Measurements from ENCODE around the gene C6orf47.

The C6orf47 gene

DNA sequence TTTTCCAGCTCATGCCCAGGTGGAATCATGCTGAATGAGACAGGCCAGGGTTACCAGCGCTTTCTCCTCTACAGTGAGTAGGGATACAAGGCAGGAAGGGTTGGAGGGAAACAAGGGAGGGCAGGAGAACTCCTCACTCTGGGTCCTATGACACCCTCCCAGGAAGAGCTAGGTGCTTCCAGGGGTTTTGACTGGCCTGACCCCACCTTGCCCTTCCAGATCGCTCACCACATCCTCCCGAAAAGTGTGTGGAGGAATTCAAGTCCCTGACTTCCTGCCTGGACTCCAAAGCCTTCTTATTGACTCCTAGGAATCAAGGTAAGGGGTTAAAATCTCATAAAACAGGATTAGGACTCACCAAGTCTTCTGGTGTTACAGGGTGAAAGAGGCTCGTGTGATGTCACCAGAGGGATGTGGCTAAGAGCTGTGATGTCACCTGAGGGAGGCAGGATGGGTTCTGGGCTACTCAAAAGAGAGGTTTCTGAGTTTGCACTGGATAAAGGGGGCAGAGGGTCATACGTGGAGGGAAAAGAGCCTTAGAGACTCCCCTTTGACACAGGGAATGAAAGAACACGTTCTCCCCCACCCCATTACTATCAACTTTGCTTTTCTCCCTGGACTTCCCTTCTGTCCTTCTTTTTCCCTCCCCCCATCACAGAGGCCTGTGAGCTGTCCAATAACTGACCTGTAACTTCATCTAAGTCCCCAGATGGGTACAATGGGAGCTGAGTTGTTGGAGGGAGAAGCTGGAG is 3.0 kb downstream of the C6orf47 start:
- Histone ChIP-seq H4K91ac (ENCODE audit: low read depth, low read length) (no peak overlapping the region), H2AFZ (ENCODE audit: insufficient read depth, low read length, poor library complexity) (no peak overlapping the region), H3K4ac (ENCODE audit: low read depth, low read length) (no peak overlapping the region), H3K27me3 (ENCODE audit: insufficient read depth, low read length) (no peaks in the 10 kb centered on the region), H3K36me3 (ENCODE audit: control insufficient read depth in 1 of 2, insufficient read depth in 2 of 2, low read length in 2 of 2) (peaks cover 15 to 20% of the 10 kb centered on the region in 2 experiments), H3K9ac (ENCODE audit: low read length) (no peak overlapping the region), H4K12ac (ENCODE audit: low read depth, low read length) (no peak overlapping the region), H2BK5ac (ENCODE audit: low read depth, low read length, poor library complexity) (no peak overlapping the region), H2AK5ac (ENCODE audit: low read length) (no peak overlapping the region), H3K4me1 (ENCODE audit: control insufficient read depth in 1 of 2, insufficient read depth in 2 of 2, low read length in 2 of 2) (peaks cover 11 to 19% of the 10 kb centered on the region in 2 experiments), H3K79me2 (ENCODE audit: control insufficient read depth, insufficient read depth, low read length, poor library complexity) (peaks cover 14% of the 10 kb centered on the region), H3K18ac (ENCODE audit: low read length) (no peak overlapping the region), H3K79me1 (ENCODE audit: low read length) (peaks cover 14% of the 10 kb centered on the region), H3K14ac (ENCODE audit: low read length) (no peak overlapping the region), H3K4me2 (ENCODE audit: low read length) (no peak overlapping the region), H3K27ac (ENCODE audit: low read depth, low read length) (no peak overlapping the region), H3K23ac (ENCODE audit: low read length) (no peak overlapping the region), H3K4me3 (ENCODE audit: low read depth, low read length) (no peak overlapping the region), H4K8ac (ENCODE audit: low read depth, low read length) (no peak overlapping the region), H2BK12ac (ENCODE audit: low read length) (no peak overlapping the region), H3K9me3 (ENCODE audit: insufficient read depth, low read depth, low read length) (no peaks in the 10 kb centered on the region), H2BK120ac (ENCODE audit: insufficient read depth, low read length, poor library complexity) (no peak overlapping the region)
- WGBS (ENCODE audit: extremely low coverage, insufficient coverage, insufficient read length), result no CpG with 5 or more reads among the region's 6 CpGs
- no peak for DNase-seq

GRCh38 chr6:31655349-31656237 is 5.0 kb downstream of the C6orf47 start, which contains the start of gene APOM:
APOM (plus strand) TSS chr6:31655894; CDS start chr6:31655967, 73 bp downstream.
- H3K4me2 ChIP-seq (ENCODE audit: low read length), result no peak within 1 kb of the TSS
- no peak within 1 kb of the TSS for H2BK120ac ChIP-seq (ENCODE audit: insufficient read depth, low read length, poor library complexity)
- H3K36me3 ChIP-seq (ENCODE audit: control insufficient read depth in 1 of 2, insufficient read depth in 2 of 2, low read length in 2 of 2), result peaks cover 10 to 15% of the 10 kb centered on the region in 2 experiments
- peaks cover 22% of the 10 kb centered on the region for H3K79me1 ChIP-seq (ENCODE audit: low read length)
- no peak within 1 kb of the TSS for H2AK5ac ChIP-seq (ENCODE audit: low read length)
- no peak within 1 kb of the TSS for H3K23ac ChIP-seq (ENCODE audit: low read length)
- WGBS (ENCODE audit: extremely low coverage, insufficient coverage, insufficient read length), result no CpG with 5 or more reads among the region's 8 CpGs
- H3K27me3 ChIP-seq (ENCODE audit: insufficient read depth, low read length), result no peaks in the 10 kb centered on the region
- H3K79me2 ChIP-seq (ENCODE audit: control insufficient read depth, insufficient read depth, low read length, poor library complexity), result peaks cover 21% of the 10 kb centered on the region
- H2AFZ ChIP-seq (ENCODE audit: insufficient read depth, low read length, poor library complexity), result no peak within 1 kb of the TSS
- no peak within 1 kb of the TSS for H3K27ac ChIP-seq (ENCODE audit: low read depth, low read length)
- H4K12ac ChIP-seq (ENCODE audit: low read depth, low read length), result no peak within 1 kb of the TSS
- no peak for DNase-seq
- H3K4me3 ChIP-seq (ENCODE audit: low read depth, low read length), result no peak within 1 kb of the TSS
- no peak within 1 kb of the TSS for H2BK12ac ChIP-seq (ENCODE audit: low read length)
- no peaks in the 10 kb centered on the region for H3K9me3 ChIP-seq (ENCODE audit: insufficient read depth, low read depth, low read length)
- no peak within 1 kb of the TSS for H3K14ac ChIP-seq (ENCODE audit: low read length)
- peaks cover 15 to 26% of the 10 kb centered on the region in 2 experiments for H3K4me1 ChIP-seq (ENCODE audit: control insufficient read depth in 1 of 2, insufficient read depth in 2 of 2, low read length in 2 of 2)
- no peak within 1 kb of the TSS for H3K4ac ChIP-seq (ENCODE audit: low read depth, low read length)
- no peak within 1 kb of the TSS for H4K91ac ChIP-seq (ENCODE audit: low read depth, low read length)
- no peak within 1 kb of the TSS for H2BK5ac ChIP-seq (ENCODE audit: low read depth, low read length, poor library complexity)
- no peak within 1 kb of the TSS for H3K9ac ChIP-seq (ENCODE audit: low read length)
- H4K8ac ChIP-seq (ENCODE audit: low read depth, low read length), result no peak within 1 kb of the TSS
- no peak within 1 kb of the TSS for H3K18ac ChIP-seq (ENCODE audit: low read length)

DNA sequence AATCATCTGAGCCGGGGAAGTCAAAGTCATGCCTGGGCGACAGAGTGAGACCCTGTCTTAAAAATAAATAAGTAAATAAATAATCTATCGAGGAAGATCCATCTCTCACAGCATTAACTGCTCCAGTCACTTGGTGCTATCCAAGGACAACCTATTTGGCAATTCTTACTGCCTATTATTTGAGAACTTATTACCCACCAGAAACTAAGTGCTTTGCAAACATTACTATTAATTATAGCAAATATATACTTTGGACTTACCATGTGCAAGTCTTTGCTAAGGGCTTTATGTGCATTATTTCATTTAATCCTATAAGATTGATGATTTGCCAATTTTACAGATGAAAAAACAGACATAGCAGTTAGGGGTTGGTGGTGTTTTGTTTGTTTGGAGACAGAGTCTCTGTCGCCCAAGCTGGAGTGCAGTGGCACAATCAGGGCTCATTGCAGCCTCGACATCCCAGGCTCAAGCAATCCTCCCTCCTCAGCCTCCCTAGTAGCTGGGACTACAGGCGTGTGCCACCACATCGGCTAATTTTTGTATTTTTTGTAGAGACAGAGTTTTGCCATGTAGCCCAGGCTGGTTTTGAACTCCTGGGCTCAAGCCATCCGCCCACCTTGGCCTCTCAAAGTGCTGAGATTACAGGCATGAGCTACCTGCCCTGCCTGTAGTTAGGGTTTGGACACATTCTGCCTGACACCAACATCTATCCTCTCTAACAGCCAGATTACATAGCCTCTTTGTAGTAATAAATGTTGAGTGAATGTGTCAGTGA is 5.8 kb downstream of the C6orf47 start:
- H3K79me2 ChIP-seq (ENCODE audit: control insufficient read depth, insufficient read depth, low read length, poor library complexity), result peaks cover 13% of the 10 kb centered on the region
- no peak overlapping the region for H2BK5ac ChIP-seq (ENCODE audit: low read depth, low read length, poor library complexity)
- H3K27me3 ChIP-seq (ENCODE audit: insufficient read depth, low read length), result no peaks in the 10 kb centered on the region
- no peak overlapping the region for H3K18ac ChIP-seq (ENCODE audit: low read length)
- no peak overlapping the region for H3K14ac ChIP-seq (ENCODE audit: low read length)
- H3K9ac ChIP-seq (ENCODE audit: low read length), result no peak overlapping the region
- H2BK12ac ChIP-seq (ENCODE audit: low read length), result no peak overlapping the region
- DNase-seq, result no peak
- no peak overlapping the region for H2AFZ ChIP-seq (ENCODE audit: insufficient read depth, low read length, poor library complexity)
- H3K27ac ChIP-seq (ENCODE audit: low read depth, low read length), result no peak overlapping the region
- H3K4ac ChIP-seq (ENCODE audit: low read depth, low read length), result no peak overlapping the region
- no peak overlapping the region for H3K23ac ChIP-seq (ENCODE audit: low read length)
- H3K79me1 ChIP-seq (ENCODE audit: low read length), result peaks cover 17% of the 10 kb centered on the region
- WGBS (ENCODE audit: extremely low coverage, insufficient coverage, insufficient read length), result no CpG with 5 or more reads among the region's 8 CpGs
- no peak overlapping the region for H4K91ac ChIP-seq (ENCODE audit: low read depth, low read length)
- no peak overlapping the region for H2AK5ac ChIP-seq (ENCODE audit: low read length)
- H4K8ac ChIP-seq (ENCODE audit: low read depth, low read length), result no peak overlapping the region
- no peak overlapping the region for H4K12ac ChIP-seq (ENCODE audit: low read depth, low read length)
- H3K4me1 ChIP-seq (ENCODE audit: control insufficient read depth in 1 of 2, insufficient read depth in 2 of 2, low read length in 2 of 2), result peaks cover 15 to 24% of the 10 kb centered on the region in 2 experiments
- no peak overlapping the region for H2BK120ac ChIP-seq (ENCODE audit: insufficient read depth, low read length, poor library complexity)
- no peak overlapping the region for H3K4me2 ChIP-seq (ENCODE audit: low read length)
- no peaks in the 10 kb centered on the region for H3K9me3 ChIP-seq (ENCODE audit: insufficient read depth, low read depth, low read length)
- no peak overlapping the region for H3K4me3 ChIP-seq (ENCODE audit: low read depth, low read length)
- H3K36me3 ChIP-seq (ENCODE audit: control insufficient read depth in 1 of 2, insufficient read depth in 2 of 2, low read length in 2 of 2), result peaks cover 10 to 15% of the 10 kb centered on the region in 2 experiments
